Measurements from ENCODE around the gene TEX13C. TPM values are rescaled to one million over a fixed set of nuclear protein-coding genes. Genes with fewer than 3 reads are reported as not detected.
"Not testable (repeated sequence)": the region's sequence is repeated elsewhere in the genome, so short reads cannot be mapped to it uniquely, and the experiment has no call there.

TEX13C gene
- total RNA-seq, 4 donors from 2014 or later: not detected

DNA sequence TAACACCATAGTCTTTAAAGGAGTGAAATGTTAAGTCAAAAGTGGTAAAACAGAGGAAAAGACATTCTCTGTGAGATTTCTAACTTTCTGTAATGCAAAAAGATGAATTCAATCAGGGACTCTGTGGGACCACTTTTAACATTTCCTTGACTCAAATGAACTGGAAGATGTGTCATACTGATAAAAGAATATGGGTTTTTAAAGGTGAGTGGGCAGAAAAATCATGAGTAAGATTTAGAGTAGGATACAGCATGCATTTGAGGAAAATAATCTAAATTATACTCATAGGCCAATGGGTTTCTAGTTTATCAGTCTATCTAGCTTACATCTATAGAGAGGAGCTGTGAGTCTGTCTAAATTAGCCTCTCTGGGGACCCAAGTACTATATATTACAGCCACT lies 11.0 kb upstream of the TEX13C start:
- no peaks in the 10 kb centered on the region for H3K4me1 ChIP-seq
- DNase-seq: no peak
- intact Hi-C loops (cut with DNase I): no loop called here
- H3K27ac ChIP-seq: no peak overlapping the region
- H3K36me3 ChIP-seq: no peaks in the 10 kb centered on the region
- H3K4me3 ChIP-seq: no peak overlapping the region
- no peaks in the 10 kb centered on the region for H3K27me3 ChIP-seq
- no peaks in the 10 kb centered on the region for H3K9me3 ChIP-seq
- no peak for TF ChIP-seq POLR2A (IDR thresholded peaks at IDR 0.05)
- TF ChIP-seq, protein P1, sequence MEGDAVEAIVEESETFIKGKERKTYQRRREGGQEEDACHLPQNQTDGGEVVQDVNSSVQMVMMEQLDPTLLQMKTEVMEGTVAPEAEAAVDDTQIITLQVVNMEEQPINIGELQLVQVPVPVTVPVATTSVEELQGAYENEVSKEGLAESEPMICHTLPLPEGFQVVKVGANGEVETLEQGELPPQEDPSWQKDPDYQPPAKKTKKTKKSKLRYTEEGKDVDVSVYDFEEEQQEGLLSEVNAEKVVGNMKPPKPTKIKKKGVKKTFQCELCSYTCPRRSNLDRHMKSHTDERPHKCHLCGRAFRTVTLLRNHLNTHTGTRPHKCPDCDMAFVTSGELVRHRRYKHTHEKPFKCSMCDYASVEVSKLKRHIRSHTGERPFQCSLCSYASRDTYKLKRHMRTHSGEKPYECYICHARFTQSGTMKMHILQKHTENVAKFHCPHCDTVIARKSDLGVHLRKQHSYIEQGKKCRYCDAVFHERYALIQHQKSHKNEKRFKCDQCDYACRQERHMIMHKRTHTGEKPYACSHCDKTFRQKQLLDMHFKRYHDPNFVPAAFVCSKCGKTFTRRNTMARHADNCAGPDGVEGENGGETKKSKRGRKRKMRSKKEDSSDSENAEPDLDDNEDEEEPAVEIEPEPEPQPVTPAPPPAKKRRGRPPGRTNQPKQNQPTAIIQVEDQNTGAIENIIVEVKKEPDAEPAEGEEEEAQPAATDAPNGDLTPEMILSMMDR (IDR thresholded peaks at IDR 0.05): no peak

DNA sequence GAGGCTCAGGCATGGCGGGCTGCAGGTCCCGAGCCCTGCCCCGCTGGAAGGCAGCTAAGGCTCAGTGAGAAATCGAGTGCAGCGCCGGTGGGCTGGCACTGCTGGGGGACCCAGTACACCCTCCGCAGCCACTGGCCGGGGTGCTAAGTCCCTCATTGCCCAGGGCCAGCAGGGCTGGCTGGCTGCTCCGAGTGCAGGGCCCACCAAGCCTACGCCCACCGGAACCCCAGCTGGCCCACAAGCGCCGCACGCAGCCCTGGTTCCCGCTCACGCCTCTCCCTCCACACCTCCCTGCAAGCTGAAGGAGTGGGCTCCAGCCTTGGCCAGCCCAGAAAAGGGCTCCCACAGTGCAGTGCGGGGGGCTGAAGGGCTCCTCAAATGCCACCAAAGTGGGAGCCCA lies 505 bp upstream of the TEX13C start:
- H3K9me3 ChIP-seq; H3K4me3 ChIP-seq; H3K27ac ChIP-seq; H3K36me3 ChIP-seq; intact Hi-C loops (cut with DNase I); H3K4me1 ChIP-seq; H3K27me3 ChIP-seq; DNase-seq: not testable (repeated sequence)
- no CpG with 5 or more reads among the region's 17 CpGs for WGBS, 2 donors

DNA sequence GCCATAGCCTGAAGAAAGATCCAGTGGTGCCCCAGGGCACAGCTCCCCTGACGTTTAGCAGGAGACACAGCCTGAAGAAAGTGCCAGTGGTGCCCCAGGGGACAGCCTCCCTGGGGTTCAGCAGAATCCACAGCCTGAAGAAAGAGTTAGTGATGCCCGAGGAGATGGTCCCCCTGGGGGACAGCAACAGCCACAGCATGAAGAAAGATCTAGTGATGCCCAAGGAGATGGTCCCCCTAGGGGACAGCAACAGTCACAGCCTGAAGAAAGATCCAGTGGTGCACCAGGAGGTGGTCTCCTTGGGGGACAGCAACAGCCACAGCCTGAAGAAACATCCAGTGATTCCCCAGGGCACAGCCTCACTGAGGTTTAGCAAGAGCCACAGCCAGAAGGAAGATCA lies 2.8 kb downstream of the TEX13C start:
- no peaks in the 10 kb centered on the region for H3K4me1 ChIP-seq
- WGBS, 2 donors: 0% methylated on average over 1 of the region's 2 CpGs; no CpG with 5 or more reads in 1 of the 2 donors
- no peaks in the 10 kb centered on the region for H3K36me3 ChIP-seq
- DNase-seq: no peak
- intact Hi-C loops (cut with DNase I): no loop called here
- H3K9me3 ChIP-seq: no peaks in the 10 kb centered on the region
- H3K27me3 ChIP-seq: no peaks in the 10 kb centered on the region
- H3K27ac ChIP-seq: no peak overlapping the region
- TF ChIP-seq, protein P1 (IDR thresholded peaks at IDR 0.05): no peak
- TF ChIP-seq POLR2A (IDR thresholded peaks at IDR 0.05): no peak
- no peak overlapping the region for H3K4me3 ChIP-seq

DNA sequence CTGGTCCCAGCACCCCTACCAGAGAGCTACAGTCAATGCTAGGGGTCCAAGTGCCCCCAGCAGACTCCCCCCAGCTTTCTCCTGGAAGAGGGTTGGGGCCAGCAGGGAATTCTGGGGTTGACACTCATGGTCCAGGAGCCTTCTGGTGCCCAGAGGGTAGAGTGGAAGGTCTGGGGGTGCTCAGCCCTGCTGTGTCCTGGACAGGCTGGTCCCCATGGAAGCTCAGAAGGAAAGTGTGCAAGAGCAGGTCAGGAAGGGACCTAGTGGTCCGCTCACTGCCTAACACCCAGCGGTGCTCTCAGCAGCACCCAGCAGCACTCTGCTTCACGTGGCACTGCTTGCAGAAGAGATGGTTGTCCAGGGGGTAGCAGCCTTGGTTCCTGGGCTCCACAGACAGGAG lies 6.9 kb downstream of the TEX13C start:
- H3K27me3 ChIP-seq: no peaks in the 10 kb centered on the region
- TF ChIP-seq, protein P1 (IDR thresholded peaks at IDR 0.05): no peak
- TF ChIP-seq POLR2A (IDR thresholded peaks at IDR 0.05): no peak
- WGBS, 2 donors: 68% methylated on average over 3 of the region's 3 CpGs; no CpG with 5 or more reads in 1 of the 2 donors
- intact Hi-C loops (cut with DNase I): no loop called here
- no peaks in the 10 kb centered on the region for H3K9me3 ChIP-seq
- H3K4me1 ChIP-seq: no peaks in the 10 kb centered on the region
- H3K4me3 ChIP-seq: no peak overlapping the region
- no peaks in the 10 kb centered on the region for H3K36me3 ChIP-seq
- no peak overlapping the region for H3K27ac ChIP-seq
- DNase-seq: no peak

DNA sequence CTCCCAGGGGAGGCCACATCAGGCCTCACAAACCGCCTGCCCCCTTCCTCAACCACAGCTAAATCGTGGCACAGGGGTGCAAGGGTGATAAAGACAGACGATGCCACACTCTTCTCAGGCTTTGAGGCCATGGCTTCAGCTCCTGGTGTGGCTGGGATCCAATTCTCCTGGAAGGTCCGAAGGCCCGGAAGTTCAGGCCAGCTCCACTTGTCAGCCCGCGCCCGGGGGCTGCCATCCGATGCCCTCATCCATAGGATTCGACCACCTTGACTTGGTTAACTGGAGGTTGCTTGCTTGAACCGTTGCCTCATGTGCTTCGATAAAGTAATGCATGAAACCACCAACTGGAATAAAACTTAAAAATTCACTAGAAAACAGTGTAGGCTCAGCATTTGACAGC lies 8.2 kb downstream of the TEX13C start:
- Histone ChIP-seq H3K27ac (no peak overlapping the region), H3K4me3 (no peak overlapping the region), H3K27me3 (no peaks in the 10 kb centered on the region), H3K9me3 (no peaks in the 10 kb centered on the region), H3K4me1 (no peaks in the 10 kb centered on the region), H3K36me3 (no peaks in the 10 kb centered on the region)
- intact Hi-C loops (cut with DNase I): no loop called here
- no peak for DNase-seq
- TF ChIP-seq POLR2A (IDR thresholded peaks at IDR 0.05): no peak
- WGBS, 2 donors: 89% methylated on average over 8 of the region's 12 CpGs; no CpG with 5 or more reads in 1 of the 2 donors

DNA sequence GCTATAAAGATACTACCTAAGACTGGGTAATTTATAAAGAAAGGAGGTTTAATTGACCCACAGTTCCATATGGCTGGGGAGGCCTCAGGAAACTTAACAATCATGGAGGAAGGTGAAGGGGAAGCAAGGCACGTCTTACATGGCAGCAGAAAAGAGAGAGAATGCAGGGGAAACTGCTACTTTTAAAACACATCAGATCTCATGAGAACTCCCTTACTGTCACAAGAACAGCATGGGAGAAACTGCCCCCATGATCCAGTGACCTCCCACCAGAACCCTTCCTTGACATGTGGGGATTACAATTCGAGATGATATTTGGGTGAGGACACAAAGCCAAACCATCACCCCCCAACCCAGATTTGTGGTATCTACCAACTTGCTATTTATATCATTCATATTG lies 13.9 kb downstream of the TEX13C start:
- no peaks in the 10 kb centered on the region for H3K27me3 ChIP-seq
- WGBS, 2 donors: 40 to 52% methylated on average over 2 of the region's 2 CpGs
- TF ChIP-seq, protein P1 (IDR thresholded peaks at IDR 0.05): no peak
- TF ChIP-seq POLR2A (IDR thresholded peaks at IDR 0.05): no peak
- DNase-seq: no peak
- no peak overlapping the region for H3K4me3 ChIP-seq
- no peaks in the 10 kb centered on the region for H3K4me1 ChIP-seq
- H3K9me3 ChIP-seq: no peaks in the 10 kb centered on the region
- H3K36me3 ChIP-seq: no peaks in the 10 kb centered on the region
- intact Hi-C loops (cut with DNase I): no loop called here
- H3K27ac ChIP-seq: no peak overlapping the region
